ENCODE results near the gene PARVB. TPM values are rescaled to one million over a fixed set of nuclear protein-coding genes. Genes with fewer than 3 reads are reported as not detected.

Gene PARVB
- polyA plus RNA-seq, 4 donors, result 0.45 to 16.5 (median 7.5) TPM

- H3K27ac ChIP-seq (ENCODE audit: low read depth in 1 of 3, low read length in 2 of 3), result no peak overlapping the region
- H3K4me1 ChIP-seq (ENCODE audit: control insufficient read depth in 3 of 3, insufficient read depth in 2 of 3, low read depth in 1 of 3, low read length in 2 of 3), result no peaks in the 10 kb centered on the region
- no peak overlapping the region for H3K4me3 ChIP-seq (ENCODE audit: low read depth in 1 of 3, low read length in 3 of 3)
- H3K36me3 ChIP-seq (ENCODE audit: control insufficient read depth in 3 of 3, insufficient read depth in 2 of 3, low read depth in 1 of 3, low read length in 3 of 3), result peaks cover 0 to 11% (median 0%) of the 10 kb centered on the region in 3 donors
- no peaks in the 10 kb centered on the region for H3K9me3 ChIP-seq (ENCODE audit: control insufficient read depth in 2 of 2, insufficient read depth in 1 of 2, low read depth in 1 of 2, low read length in 1 of 2)
- DNase-seq (no peak), FAIRE-seq (no peak)
- 75 to 89% (median 86%) methylated on average over 11 of the region's 11 CpGs for WGBS, 3 donors
- H3K27me3 ChIP-seq (ENCODE audit: control insufficient read depth in 3 of 3, insufficient read depth in 3 of 3, low read length in 3 of 3), result no peaks in the 10 kb centered on the region
Measured at GRCh38 chr22:44096736-44097135, 72.6 kb downstream of the PARVB start.

- no peak for FAIRE-seq
- Histone ChIP-seq H3K4me3 (ENCODE audit: low read depth in 1 of 3, low read length in 3 of 3) (no peak overlapping the region), H3K9me3 (ENCODE audit: control insufficient read depth in 2 of 2, insufficient read depth in 1 of 2, low read depth in 1 of 2, low read length in 1 of 2) (no peaks in the 10 kb centered on the region), H3K27me3 (ENCODE audit: control insufficient read depth in 3 of 3, insufficient read depth in 3 of 3, low read length in 3 of 3) (no peaks in the 10 kb centered on the region), H3K36me3 (ENCODE audit: control insufficient read depth in 3 of 3, insufficient read depth in 2 of 3, low read depth in 1 of 3, low read length in 3 of 3) (peaks cover 0 to 11% (median 0%) of the 10 kb centered on the region in 3 donors), H3K27ac (ENCODE audit: low read depth in 1 of 3, low read length in 2 of 3) (no peak overlapping the region), H3K4me1 (ENCODE audit: control insufficient read depth in 3 of 3, insufficient read depth in 2 of 3, low read depth in 1 of 3, low read length in 2 of 3) (no peaks in the 10 kb centered on the region)
- WGBS, 3 donors, result 87 to 89% (median 87%) methylated on average over 23 of the region's 23 CpGs
- no peak for DNase-seq
Measured at GRCh38 chr22:44097263-44098020, 73.3 kb downstream of the PARVB start.

GRCh38 chr22:44098021-44098739 is 74.1 kb downstream of the PARVB start:
- Histone ChIP-seq H3K4me1 (ENCODE audit: control insufficient read depth in 3 of 3, insufficient read depth in 2 of 3, low read depth in 1 of 3, low read length in 2 of 3) (no peaks in the 10 kb centered on the region), H3K27ac (ENCODE audit: low read depth in 1 of 3, low read length in 2 of 3) (no peak overlapping the region), H3K27me3 (ENCODE audit: control insufficient read depth in 3 of 3, insufficient read depth in 3 of 3, low read length in 3 of 3) (no peaks in the 10 kb centered on the region), H3K4me3 (ENCODE audit: low read depth in 1 of 3, low read length in 3 of 3) (no peak overlapping the region), H3K9me3 (ENCODE audit: control insufficient read depth in 2 of 2, insufficient read depth in 1 of 2, low read depth in 1 of 2, low read length in 1 of 2) (no peaks in the 10 kb centered on the region), H3K36me3 (ENCODE audit: control insufficient read depth in 3 of 3, insufficient read depth in 2 of 3, low read depth in 1 of 3, low read length in 3 of 3) (peaks cover 0 to 11% (median 0%) of the 10 kb centered on the region in 3 donors)
- 80 to 92% (median 83%) methylated on average over 17 of the region's 17 CpGs for WGBS, 3 donors
- FAIRE-seq, result no peak
- no peak for DNase-seq

- no peak for DNase-seq
- 75 to 90% (median 81%) methylated on average over 15 of the region's 15 CpGs for WGBS, 3 donors
- no peak for FAIRE-seq
- no peaks in the 10 kb centered on the region for H3K9me3 ChIP-seq (ENCODE audit: control insufficient read depth in 2 of 2, insufficient read depth in 1 of 2, low read depth in 1 of 2, low read length in 1 of 2)
- no peaks in the 10 kb centered on the region for H3K4me1 ChIP-seq (ENCODE audit: control insufficient read depth in 3 of 3, insufficient read depth in 2 of 3, low read depth in 1 of 3, low read length in 2 of 3)
- H3K27me3 ChIP-seq (ENCODE audit: control insufficient read depth in 3 of 3, insufficient read depth in 3 of 3, low read length in 3 of 3), result no peaks in the 10 kb centered on the region
- peaks cover 0 to 15% (median 0%) of the 10 kb centered on the region in 3 donors for H3K36me3 ChIP-seq (ENCODE audit: control insufficient read depth in 3 of 3, insufficient read depth in 2 of 3, low read depth in 1 of 3, low read length in 3 of 3)
- H3K4me3 ChIP-seq (ENCODE audit: low read depth in 1 of 3, low read length in 3 of 3), result no peak overlapping the region
- no peak overlapping the region for H3K27ac ChIP-seq (ENCODE audit: low read depth in 1 of 3, low read length in 2 of 3)
Measured at GRCh38 chr22:44098966-44099530, 74.9 kb downstream of the PARVB start.

GRCh38 chr22:44099696-44100095 is 75.6 kb downstream of the PARVB start:
- Histone ChIP-seq H3K9me3 (ENCODE audit: control insufficient read depth in 2 of 2, insufficient read depth in 1 of 2, low read depth in 1 of 2, low read length in 1 of 2) (no peaks in the 10 kb centered on the region), H3K4me1 (ENCODE audit: control insufficient read depth in 3 of 3, insufficient read depth in 2 of 3, low read depth in 1 of 3, low read length in 2 of 3) (no peaks in the 10 kb centered on the region), H3K36me3 (ENCODE audit: control insufficient read depth in 3 of 3, insufficient read depth in 2 of 3, low read depth in 1 of 3, low read length in 3 of 3) (peaks cover 0 to 13% (median 0%) of the 10 kb centered on the region in 3 donors), H3K27me3 (ENCODE audit: control insufficient read depth in 3 of 3, insufficient read depth in 3 of 3, low read length in 3 of 3) (no peaks in the 10 kb centered on the region), H3K4me3 (ENCODE audit: low read depth in 1 of 3, low read length in 3 of 3) (no peak overlapping the region), H3K27ac (ENCODE audit: low read depth in 1 of 3, low read length in 2 of 3) (no peak overlapping the region)
- WGBS, 3 donors, result 84 to 93% (median 88%) methylated on average over 13 of the region's 13 CpGs
- no peak for FAIRE-seq
- no peak for DNase-seq

GRCh38 chr22:44100411-44100810 is 76.3 kb downstream of the PARVB start:
- Histone ChIP-seq H3K36me3 (ENCODE audit: control insufficient read depth in 3 of 3, insufficient read depth in 2 of 3, low read depth in 1 of 3, low read length in 3 of 3) (peaks cover 0 to 9% (median 0%) of the 10 kb centered on the region in 3 donors), H3K9me3 (ENCODE audit: control insufficient read depth in 2 of 2, insufficient read depth in 1 of 2, low read depth in 1 of 2, low read length in 1 of 2) (no peaks in the 10 kb centered on the region), H3K27ac (ENCODE audit: low read depth in 1 of 3, low read length in 2 of 3) (no peak overlapping the region), H3K4me1 (ENCODE audit: control insufficient read depth in 3 of 3, insufficient read depth in 2 of 3, low read depth in 1 of 3, low read length in 2 of 3) (no peaks in the 10 kb centered on the region), H3K4me3 (ENCODE audit: low read depth in 1 of 3, low read length in 3 of 3) (no peak overlapping the region), H3K27me3 (ENCODE audit: control insufficient read depth in 3 of 3, insufficient read depth in 3 of 3, low read length in 3 of 3) (no peaks in the 10 kb centered on the region)
- no peak for DNase-seq
- FAIRE-seq, result no peak
- 86 to 94% (median 88%) methylated on average over 13 of the region's 13 CpGs for WGBS, 3 donors

GRCh38 chr22:44102121-44102520 is 78.0 kb downstream of the PARVB start:
- Histone ChIP-seq H3K27me3 (ENCODE audit: control insufficient read depth in 3 of 3, insufficient read depth in 3 of 3, low read length in 3 of 3) (no peaks in the 10 kb centered on the region), H3K4me3 (ENCODE audit: low read depth in 1 of 3, low read length in 3 of 3) (no peak overlapping the region), H3K27ac (ENCODE audit: low read depth in 1 of 3, low read length in 2 of 3) (no peak overlapping the region), H3K9me3 (ENCODE audit: control insufficient read depth in 2 of 2, insufficient read depth in 1 of 2, low read depth in 1 of 2, low read length in 1 of 2) (no peaks in the 10 kb centered on the region), H3K36me3 (ENCODE audit: control insufficient read depth in 3 of 3, insufficient read depth in 2 of 3, low read depth in 1 of 3, low read length in 3 of 3) (peaks cover 0 to 4% (median 0%) of the 10 kb centered on the region in 3 donors), H3K4me1 (ENCODE audit: control insufficient read depth in 3 of 3, insufficient read depth in 2 of 3, low read depth in 1 of 3, low read length in 2 of 3) (no peaks in the 10 kb centered on the region)
- DNase-seq (no peak), FAIRE-seq (no peak)
- WGBS, 3 donors, result 78 to 95% (median 85%) methylated on average over 4 of the region's 4 CpGs

- Histone ChIP-seq H3K9me3 (ENCODE audit: control insufficient read depth in 2 of 2, insufficient read depth in 1 of 2, low read depth in 1 of 2, low read length in 1 of 2) (no peaks in the 10 kb centered on the region), H3K27me3 (ENCODE audit: control insufficient read depth in 3 of 3, insufficient read depth in 3 of 3, low read length in 3 of 3) (no peaks in the 10 kb centered on the region), H3K4me1 (ENCODE audit: control insufficient read depth in 3 of 3, insufficient read depth in 2 of 3, low read depth in 1 of 3, low read length in 2 of 3) (no peaks in the 10 kb centered on the region), H3K4me3 (ENCODE audit: low read depth in 1 of 3, low read length in 3 of 3) (no peak overlapping the region), H3K36me3 (ENCODE audit: control insufficient read depth in 3 of 3, insufficient read depth in 2 of 3, low read depth in 1 of 3, low read length in 3 of 3) (peaks cover 0 to 4% (median 0%) of the 10 kb centered on the region in 3 donors), H3K27ac (ENCODE audit: low read depth in 1 of 3, low read length in 2 of 3) (no peak overlapping the region)
- DNase-seq, result peak; percentile 16 to 20
- FAIRE-seq, result no peak
- WGBS, 3 donors, result 80 to 97% (median 83%) methylated on average over 3 of the region's 3 CpGs
Measured at GRCh38 chr22:44102856-44103255, 78.8 kb downstream of the PARVB start.
